ENCODE results near the gene LCLAT1. TPM values are rescaled to one million over a fixed set of nuclear protein-coding genes. Genes with fewer than 3 reads are reported as not detected.

The LCLAT1 gene
- total RNA-seq, 1 experiment from 2014 or later: 36.0 TPM

GRCh38 chr2:30649828-30650227, 202.8 kb downstream of the LCLAT1 start:
- DNase-seq (ENCODE audit: low read depth, low spot score) (no peak), ATAC-seq (no peak)
- H3K36me3 ChIP-seq (ENCODE audit: control insufficient read depth, insufficient read depth, low read length): no peaks in the 10 kb centered on the region
- in situ Hi-C loops (cut with HindIII; ENCODE audit: low pct_unique_long_range_greater_than_20kb, low sequenced_read_pairs) (no loop called here), intact Hi-C loops (cut with micrococcal nuclease; ENCODE audit: unreplicated experiment) (no loop called here)
- H3K4me3 ChIP-seq (ENCODE audit: low read depth in 2 of 2, low read length in 2 of 2): no peak overlapping the region
- CTCF ChIA-PET: no interaction called here
- no TSS peak for BruUV-seq (replicated peaks)
- H3K27ac ChIP-seq (ENCODE audit: low read length): no peak overlapping the region
- no peaks in the 10 kb centered on the region for H3K4me1 ChIP-seq (ENCODE audit: control insufficient read depth, insufficient read depth, low read length)
- POLR2A ChIA-PET: no interaction called here
- H3K9me3 ChIP-seq (ENCODE audit: control insufficient read depth, insufficient read depth, low read depth, low read length): no peaks in the 10 kb centered on the region
- no peak for TF ChIP-seq SIN3A (IDR thresholded peaks at IDR 0.05; ENCODE audit: borderline replicate concordance, insufficient read depth, low read depth, low read length)
- TF ChIP-seq TCF7L2 (IDR thresholded peaks at IDR 0.05; ENCODE audit: low read depth, low read length): no peak
- TF ChIP-seq, protein P1, sequence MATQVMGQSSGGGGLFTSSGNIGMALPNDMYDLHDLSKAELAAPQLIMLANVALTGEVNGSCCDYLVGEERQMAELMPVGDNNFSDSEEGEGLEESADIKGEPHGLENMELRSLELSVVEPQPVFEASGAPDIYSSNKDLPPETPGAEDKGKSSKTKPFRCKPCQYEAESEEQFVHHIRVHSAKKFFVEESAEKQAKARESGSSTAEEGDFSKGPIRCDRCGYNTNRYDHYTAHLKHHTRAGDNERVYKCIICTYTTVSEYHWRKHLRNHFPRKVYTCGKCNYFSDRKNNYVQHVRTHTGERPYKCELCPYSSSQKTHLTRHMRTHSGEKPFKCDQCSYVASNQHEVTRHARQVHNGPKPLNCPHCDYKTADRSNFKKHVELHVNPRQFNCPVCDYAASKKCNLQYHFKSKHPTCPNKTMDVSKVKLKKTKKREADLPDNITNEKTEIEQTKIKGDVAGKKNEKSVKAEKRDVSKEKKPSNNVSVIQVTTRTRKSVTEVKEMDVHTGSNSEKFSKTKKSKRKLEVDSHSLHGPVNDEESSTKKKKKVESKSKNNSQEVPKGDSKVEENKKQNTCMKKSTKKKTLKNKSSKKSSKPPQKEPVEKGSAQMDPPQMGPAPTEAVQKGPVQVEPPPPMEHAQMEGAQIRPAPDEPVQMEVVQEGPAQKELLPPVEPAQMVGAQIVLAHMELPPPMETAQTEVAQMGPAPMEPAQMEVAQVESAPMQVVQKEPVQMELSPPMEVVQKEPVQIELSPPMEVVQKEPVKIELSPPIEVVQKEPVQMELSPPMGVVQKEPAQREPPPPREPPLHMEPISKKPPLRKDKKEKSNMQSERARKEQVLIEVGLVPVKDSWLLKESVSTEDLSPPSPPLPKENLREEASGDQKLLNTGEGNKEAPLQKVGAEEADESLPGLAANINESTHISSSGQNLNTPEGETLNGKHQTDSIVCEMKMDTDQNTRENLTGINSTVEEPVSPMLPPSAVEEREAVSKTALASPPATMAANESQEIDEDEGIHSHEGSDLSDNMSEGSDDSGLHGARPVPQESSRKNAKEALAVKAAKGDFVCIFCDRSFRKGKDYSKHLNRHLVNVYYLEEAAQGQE (IDR thresholded peaks at IDR 0.05; ENCODE audit: insufficient read depth in 1 of 2, low read depth in 2 of 2, low read length in 1 of 2): no peak
- no peak for TF ChIP-seq POLR2AphosphoS5 (IDR thresholded peaks at IDR 0.05; ENCODE audit: low read depth, low read length)
- TF ChIP-seq CTCF (IDR thresholded peaks at IDR 0.05): no peak
- no peaks in the 10 kb centered on the region for H3K27me3 ChIP-seq (ENCODE audit: control insufficient read depth, insufficient read depth, low read length)

GRCh38 chr2:30652271-30652915, 205.3 kb downstream of the LCLAT1 start:
- H3K4me3 ChIP-seq (ENCODE audit: low read depth in 2 of 2, low read length in 2 of 2): no peak overlapping the region
- in situ Hi-C loops (cut with HindIII; ENCODE audit: low pct_unique_long_range_greater_than_20kb, low sequenced_read_pairs) (no loop called here), intact Hi-C loops (cut with micrococcal nuclease; ENCODE audit: unreplicated experiment) (no loop called here)
- no peak for DNase-seq (ENCODE audit: low read depth, low spot score)
- no peaks in the 10 kb centered on the region for H3K27me3 ChIP-seq (ENCODE audit: control insufficient read depth, insufficient read depth, low read length)
- CTCF ChIA-PET: interaction anchor here (0.6 kb wide), 1 partner anchor 487 kb away, joined by 4 read pairs; no protein-coding TSS in a partner anchor
- POLR2A ChIA-PET: interaction anchor here (0.6 kb wide), 1 partner anchor 19 kb away, joined by 3 read pairs; no protein-coding TSS in a partner anchor
- no TSS peak for BruUV-seq (replicated peaks)
- ATAC-seq: no peak
- TF ChIP-seq CTCF (IDR thresholded peaks at IDR 0.05) (no peak), POLR2AphosphoS5 (IDR thresholded peaks at IDR 0.05; ENCODE audit: low read depth, low read length) (no peak), TCF7L2 (IDR thresholded peaks at IDR 0.05; ENCODE audit: low read depth, low read length) (no peak), SIN3A (IDR thresholded peaks at IDR 0.05; ENCODE audit: borderline replicate concordance, insufficient read depth, low read depth, low read length) (no peak)
- TF ChIP-seq, protein P1 (IDR thresholded peaks at IDR 0.05; ENCODE audit: insufficient read depth in 1 of 2, low read depth in 2 of 2, low read length in 1 of 2): no peak
- no peaks in the 10 kb centered on the region for H3K4me1 ChIP-seq (ENCODE audit: control insufficient read depth, insufficient read depth, low read length)
- H3K27ac ChIP-seq (ENCODE audit: low read length): no peak overlapping the region
- no peaks in the 10 kb centered on the region for H3K9me3 ChIP-seq (ENCODE audit: control insufficient read depth, insufficient read depth, low read depth, low read length)
- H3K36me3 ChIP-seq (ENCODE audit: control insufficient read depth, insufficient read depth, low read length): no peaks in the 10 kb centered on the region
